Measurements from ENCODE around the gene FBXO8.

DNA sequence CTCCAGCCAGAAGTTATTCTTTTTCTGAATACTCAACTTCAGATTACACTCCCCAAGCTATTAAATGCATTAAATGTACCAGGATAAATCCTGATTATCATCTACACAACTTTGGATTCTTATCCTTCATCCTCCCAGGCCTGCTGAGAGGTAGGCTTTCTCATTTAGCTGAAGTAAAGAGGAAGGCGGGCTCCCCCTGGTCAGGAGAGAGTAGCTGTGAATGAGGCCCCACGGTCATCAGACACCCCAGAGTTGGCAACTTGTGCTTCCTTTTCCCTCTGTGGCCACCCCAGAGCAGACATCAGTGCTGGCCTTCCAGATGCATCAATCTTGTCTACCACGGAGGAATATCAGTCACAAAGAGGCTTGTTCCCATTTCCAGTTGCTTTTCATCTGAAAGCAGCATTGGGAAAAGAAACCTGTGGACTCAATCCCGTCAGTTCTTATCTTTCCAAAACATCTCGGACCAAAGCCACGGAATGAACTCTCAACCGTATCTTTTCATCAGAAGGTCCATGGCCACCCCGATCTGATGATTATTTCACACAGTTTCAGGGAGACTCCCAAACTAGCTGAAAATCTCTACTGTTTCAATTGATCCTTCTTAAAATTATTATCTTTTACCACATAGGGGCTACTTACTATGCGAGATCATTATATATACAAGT, 79.2 kb downstream of the FBXO8 start:
- TF ChIP-seq, protein P1, sequence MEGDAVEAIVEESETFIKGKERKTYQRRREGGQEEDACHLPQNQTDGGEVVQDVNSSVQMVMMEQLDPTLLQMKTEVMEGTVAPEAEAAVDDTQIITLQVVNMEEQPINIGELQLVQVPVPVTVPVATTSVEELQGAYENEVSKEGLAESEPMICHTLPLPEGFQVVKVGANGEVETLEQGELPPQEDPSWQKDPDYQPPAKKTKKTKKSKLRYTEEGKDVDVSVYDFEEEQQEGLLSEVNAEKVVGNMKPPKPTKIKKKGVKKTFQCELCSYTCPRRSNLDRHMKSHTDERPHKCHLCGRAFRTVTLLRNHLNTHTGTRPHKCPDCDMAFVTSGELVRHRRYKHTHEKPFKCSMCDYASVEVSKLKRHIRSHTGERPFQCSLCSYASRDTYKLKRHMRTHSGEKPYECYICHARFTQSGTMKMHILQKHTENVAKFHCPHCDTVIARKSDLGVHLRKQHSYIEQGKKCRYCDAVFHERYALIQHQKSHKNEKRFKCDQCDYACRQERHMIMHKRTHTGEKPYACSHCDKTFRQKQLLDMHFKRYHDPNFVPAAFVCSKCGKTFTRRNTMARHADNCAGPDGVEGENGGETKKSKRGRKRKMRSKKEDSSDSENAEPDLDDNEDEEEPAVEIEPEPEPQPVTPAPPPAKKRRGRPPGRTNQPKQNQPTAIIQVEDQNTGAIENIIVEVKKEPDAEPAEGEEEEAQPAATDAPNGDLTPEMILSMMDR (conservative IDR thresholded peaks at IDR 0.05; ENCODE audit: low read length): no peak
- no peak for TF ChIP-seq EZH2phosphoT487 (IDR thresholded peaks at IDR 0.05; ENCODE audit: borderline replicate concordance)
